HG02798 (cell line): Measurements from ENCODE around the gene ZBTB1.

ENCODE experiments used
- ATAC-seq: cut with Tn5 transposase; IDR thresholded peaks from one replicate; pipeline ENCODE4 v1.9.1; 2021; ENCODE audit warnings: mild to moderate bottlenecking; ENCODE audit not compliant: unreplicated experiment, poor library complexity

Gene ZBTB1

GRCh38 chr14:64504310-64504896 is at the start of gene ZBTB1:
Gene ZBTB1 (plus strand): TSS chr14:64504770. CDS start chr14:64521505, 16,735 bp downstream.
- ATAC-seq: peak; percentile 24

DNA sequence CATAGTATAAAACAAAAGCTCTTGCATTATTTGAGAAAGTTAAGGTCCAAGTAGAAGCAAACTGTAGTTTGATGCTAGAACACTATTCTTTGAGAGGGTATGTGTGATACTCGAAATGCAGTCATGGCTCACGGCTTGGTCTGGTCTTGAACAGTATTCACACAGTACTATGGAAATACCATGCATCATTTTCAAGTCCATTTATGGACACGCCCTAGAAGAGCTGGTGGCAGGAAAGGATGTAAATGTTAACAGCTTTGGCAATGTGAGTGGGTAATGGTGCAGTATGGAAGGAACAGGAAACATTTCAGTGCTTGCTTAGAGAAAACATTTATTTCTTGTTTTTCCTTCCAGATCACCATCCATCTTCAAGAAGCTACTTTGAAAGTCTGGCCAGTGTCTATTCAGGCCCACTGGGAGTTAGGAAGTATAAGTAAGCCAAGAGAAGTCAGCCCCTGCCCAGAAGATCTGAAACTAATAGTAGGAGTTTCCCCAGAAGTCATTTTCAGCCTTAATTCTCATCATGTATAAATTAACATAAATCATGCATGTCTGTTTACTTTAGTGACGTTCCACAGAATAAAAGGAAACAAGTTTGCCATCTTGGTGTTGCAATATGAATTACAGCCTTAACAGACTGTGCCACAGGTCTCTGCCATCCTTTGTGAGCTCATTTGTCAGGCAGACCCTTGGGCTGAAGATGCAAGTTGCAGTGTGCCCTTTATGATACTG is 45.0 kb upstream of the ZBTB1 start:
- ATAC-seq: no peak

DNA sequence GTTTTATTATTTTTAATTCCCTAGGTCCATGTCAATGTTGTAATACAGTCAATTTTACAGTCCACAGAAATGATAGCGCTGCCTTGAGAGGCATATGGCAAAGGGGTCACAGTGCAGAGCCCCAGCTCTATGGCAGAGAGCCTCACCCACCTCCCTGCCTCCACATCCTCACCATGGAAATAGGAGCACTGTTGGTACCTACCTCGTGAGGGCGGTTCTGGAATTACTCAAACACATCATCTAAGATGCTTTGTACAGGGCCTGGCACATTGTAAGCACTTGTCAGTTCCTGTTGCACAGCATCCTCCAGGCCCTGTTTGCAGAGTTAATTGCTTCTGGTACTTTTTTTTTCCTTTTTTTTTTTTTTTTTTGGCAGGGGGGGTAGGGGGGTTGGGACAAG is 43.3 kb upstream of the ZBTB1 start:
- ATAC-seq: no peak

DNA sequence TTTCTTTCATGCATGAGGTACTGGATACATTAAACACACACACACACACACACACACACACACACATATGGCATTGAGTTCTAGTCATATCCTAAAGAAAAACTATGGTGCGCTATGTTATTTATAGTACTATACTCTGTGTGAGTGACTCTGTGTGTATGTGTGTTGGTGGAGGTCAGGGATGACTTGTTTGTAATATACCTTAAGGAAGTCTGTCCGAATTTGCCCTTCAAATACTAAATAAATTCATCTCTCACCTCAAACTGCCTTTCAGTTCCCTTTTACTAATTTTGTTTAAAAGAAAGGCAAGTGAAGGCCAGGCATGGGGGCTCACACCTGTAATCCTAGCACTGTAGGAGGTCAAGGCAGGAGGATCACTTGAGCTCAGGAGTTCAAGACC is 41.4 kb upstream of the ZBTB1 start:
- ATAC-seq: peak; percentile 32

- no peak for ATAC-seq
Observed at GRCh38 chr14:64463873-64464272, 40.7 kb upstream of the ZBTB1 start.

DNA sequence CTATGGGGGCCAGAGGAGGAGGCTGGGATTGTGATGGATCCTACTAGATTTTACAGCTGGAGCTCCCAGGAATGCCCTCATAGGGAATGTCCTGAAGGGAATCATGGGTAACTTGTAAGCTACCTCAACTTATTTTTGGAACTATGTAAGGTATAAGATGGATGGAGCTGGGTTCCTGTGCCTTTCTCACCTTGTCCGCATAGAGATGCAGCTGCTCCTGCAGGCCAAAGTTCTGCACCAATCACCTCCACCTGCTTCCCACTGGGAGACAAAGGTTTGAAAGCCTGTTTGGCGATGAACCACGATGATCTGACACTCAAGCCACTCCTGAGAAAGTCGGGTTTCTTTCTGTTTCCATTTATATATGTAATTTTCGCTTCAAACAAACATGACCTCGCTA is 39.9 kb upstream of the ZBTB1 start:
- no peak for ATAC-seq

GRCh38 chr14:64465191-64465822 is 39.3 kb upstream of the ZBTB1 start, which contains the start of gene AKAP5:
Gene AKAP5 (plus strand): TSS chr14:64465499. CDS start chr14:64468395, 2,896 bp downstream.
- peak; percentile 72 for ATAC-seq

DNA sequence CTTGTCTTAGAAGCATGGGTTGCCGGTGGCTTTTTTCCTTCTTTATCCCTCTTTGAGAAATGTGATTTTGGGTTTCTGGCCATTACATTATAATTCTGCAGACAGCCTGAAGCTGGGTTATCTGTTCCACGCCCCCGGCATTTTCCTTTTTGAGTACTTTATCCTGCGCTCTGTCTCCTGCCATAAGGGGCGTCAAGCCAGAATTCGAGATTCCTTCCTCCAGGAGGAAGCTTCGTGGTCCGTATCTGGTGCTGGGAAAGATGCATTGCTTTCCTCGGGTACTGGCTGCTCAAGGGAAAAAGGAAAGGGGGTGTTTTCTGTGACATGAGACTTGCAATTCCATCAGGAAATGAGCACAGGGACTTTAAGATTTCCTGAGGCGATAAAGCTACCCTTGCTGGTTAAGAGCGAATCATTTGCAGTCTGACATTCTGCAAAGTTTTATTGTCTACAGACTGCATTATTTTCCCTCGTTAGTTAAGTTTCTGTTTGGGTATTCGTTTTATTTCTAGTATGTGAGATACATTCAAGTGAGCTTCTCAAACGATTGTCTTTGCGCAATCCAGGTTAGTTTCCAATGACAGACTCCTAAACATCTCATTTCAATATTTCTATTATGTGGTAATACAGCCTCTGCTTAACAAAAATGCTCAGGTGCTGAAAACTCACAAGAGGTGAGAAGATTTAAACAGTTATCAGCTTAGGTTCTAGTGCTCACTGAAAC is 38.6 kb upstream of the ZBTB1 start:
- no peak for ATAC-seq

- no peak for ATAC-seq
Observed at GRCh38 chr14:64467101-64467500, 37.5 kb upstream of the ZBTB1 start.

DNA sequence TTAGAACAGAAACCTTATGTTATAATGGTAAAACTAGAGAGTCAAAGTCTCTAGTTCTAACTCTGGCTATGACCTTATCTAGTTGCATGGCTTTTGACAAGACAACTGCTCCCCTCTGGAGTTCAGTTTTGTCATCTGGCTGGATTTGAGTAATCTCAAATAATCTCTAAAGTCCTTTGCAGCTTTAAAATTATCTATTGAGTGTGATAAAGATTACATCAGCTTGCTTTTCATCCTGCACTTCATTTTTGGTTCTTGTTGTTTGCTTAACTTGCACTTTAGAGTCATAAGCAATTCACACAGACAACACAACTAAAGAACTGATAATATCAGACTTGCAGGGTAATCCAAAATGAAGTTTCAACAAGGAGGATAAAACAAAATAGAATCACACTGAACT is 37.0 kb upstream of the ZBTB1 start:
- ATAC-seq: no peak

DNA sequence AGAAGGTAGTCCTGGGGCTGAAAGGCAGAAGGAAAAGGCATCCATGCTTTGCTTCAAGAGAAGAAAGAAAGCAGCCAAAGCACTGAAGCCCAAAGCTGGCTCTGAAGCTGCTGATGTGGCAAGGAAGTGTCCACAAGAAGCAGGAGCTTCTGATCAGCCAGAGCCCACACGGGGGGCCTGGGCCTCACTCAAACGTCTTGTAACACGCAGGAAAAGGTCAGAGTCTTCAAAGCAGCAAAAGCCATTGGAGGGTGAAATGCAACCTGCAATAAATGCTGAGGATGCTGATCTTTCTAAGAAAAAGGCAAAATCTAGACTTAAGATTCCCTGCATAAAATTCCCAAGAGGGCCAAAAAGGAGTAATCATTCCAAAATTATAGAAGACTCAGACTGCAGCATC is 36.1 kb upstream of the ZBTB1 start:
- ATAC-seq: no peak

GRCh38 chr14:64474041-64474440 is 30.5 kb upstream of the ZBTB1 start:
- ATAC-seq: no peak

DNA sequence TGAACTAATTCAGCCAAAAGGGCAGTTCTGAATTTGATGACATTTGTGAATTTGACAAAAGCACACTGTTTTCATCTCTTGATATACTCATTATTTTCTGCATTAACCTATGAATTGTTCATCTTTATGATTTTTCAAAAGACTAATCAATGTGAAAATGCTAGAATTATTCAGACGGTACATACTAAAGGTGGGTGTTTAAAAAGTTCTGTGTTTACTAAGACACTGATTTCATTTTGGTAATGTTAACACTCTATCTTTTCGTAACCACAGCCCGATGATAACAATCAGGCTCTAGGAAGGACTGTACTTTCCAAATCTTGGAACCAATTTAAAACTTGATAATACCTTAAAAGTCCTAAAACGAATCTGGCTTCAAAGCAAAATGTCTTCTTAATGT is 29.9 kb upstream of the ZBTB1 start:
- no peak for ATAC-seq

GRCh38 chr14:64475585-64476273 is 28.8 kb upstream of the ZBTB1 start:
- ATAC-seq: no peak

DNA sequence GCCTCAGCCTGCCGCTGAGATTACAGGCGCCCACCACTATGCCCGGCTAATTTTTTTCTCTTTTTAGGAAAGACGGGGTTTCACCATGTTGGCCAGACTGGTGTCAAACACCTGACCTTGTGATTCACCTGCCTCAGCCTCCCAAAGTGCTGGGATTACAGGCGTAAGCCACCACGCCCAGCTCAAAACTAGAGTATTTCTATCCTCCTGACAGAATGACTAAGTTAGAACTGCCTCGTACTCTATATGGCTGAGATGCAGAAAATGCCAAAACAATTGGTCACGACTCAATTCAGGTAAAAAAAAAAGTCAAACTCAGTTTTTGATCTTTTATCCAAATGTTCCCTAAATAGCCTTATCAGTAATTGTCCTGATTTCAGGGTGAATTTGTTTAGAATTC is 28.1 kb upstream of the ZBTB1 start:
- no peak for ATAC-seq

DNA sequence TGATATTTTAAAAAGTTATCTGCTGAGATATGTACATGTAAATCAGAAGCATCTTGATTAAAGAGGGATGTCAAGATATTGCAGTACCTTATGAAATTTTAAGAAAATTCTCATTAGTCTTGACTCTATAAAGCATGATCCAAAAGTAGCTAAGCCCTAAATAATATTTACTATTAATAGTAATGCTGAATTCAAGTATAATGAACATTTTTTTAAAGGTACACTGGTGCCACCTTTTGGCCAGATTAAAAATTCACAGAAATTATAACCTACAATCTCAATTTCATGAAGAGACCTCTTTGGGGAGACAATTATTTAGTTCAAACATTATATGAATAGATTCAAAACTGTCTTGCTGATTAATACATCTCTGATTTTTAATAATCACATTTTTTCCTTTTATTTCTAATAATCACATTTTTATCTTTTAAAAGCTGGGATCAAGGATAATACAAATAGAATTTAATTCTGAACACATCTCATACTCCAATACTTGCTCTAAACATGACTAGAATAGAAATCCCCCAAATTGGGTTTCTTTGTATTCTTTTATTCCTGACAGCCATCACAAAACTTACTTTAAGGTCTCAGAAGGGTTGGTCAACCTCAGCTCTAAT is 25.8 kb upstream of the ZBTB1 start:
- no peak for ATAC-seq

DNA sequence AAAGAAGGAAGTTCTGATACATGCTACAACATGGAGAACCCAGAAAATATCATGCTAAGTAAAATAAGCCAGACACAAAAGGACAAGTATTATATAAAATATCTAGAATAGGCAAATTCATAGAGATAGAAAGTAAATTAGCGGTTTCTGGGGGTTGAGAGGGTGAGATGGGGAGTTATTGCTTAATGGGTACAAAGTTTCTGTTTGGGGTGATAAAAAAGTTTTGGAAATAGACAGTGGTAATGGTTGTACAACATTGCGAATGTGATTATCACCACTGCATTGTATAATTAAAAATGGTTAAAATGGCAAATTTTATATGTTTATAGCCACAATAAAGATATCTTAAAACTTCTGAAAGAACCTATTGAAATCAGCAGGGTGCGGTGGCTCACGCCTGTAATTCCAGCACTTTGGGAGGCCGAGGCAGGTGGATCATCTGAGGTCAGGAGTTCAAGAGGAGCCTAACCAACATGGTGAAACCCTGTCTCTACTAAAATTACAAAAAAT is 15.9 kb upstream of the ZBTB1 start:
- no peak for ATAC-seq

DNA sequence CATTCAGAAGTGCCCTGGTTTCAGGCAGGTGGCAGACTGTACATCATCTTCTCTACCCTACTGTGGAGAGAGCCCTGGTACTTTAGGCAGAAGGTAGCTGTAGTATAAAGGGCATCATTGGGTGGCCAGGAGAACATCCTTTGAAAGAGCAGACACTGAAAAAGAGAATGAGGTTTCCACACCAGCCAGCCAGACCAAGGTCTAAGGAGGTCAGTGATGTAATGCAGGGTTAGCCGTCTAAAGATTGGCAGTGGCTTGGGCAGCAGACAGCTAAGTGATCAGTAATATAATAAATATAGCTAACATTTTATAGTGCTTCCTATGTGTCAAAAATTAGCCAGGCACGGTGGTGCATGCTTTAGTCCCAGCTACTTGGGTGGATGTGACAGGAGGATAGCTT is 12.9 kb upstream of the ZBTB1 start:
- no peak for ATAC-seq

- no peak for ATAC-seq
Observed at GRCh38 chr14:64493455-64493854, 11.1 kb upstream of the ZBTB1 start.

DNA sequence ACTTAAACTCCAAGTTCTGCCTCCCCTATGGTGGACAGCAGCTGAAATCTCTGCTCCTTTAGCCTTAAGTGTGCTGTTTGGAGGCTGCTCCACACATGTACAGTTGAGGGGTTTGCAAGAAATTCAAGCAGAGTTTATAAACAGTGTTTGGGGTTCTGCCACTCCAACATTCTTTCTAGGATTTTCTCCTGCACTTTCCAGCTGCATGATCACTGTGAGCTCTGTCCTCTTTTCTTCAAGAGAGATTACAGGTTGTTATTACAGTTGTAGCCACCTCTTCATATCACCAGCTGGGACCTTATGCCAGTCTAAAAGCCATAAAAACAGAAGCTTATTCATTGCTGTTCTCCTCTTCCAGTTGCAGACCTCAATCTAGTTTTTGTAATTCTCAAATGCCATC is 9.3 kb upstream of the ZBTB1 start:
- no peak for ATAC-seq
